WTC11 (cell line): ENCODE results near the gene BSX. TPM values are rescaled to one million over a fixed set of nuclear protein-coding genes. Genes with fewer than 3 reads are reported as not detected.

ENCODE experiments used
- ATAC-seq: fragments of 200-7000 bp; cut with Tn5 transposase; 2 replicates; pipeline ENCODE4 v1.10.0; 2021; ENCODE audit warnings: mild to moderate bottlenecking, moderate library complexity
- CTCF ChIA-PET: fragments of 300-600 bp; sonication (Branson Sonifier 250); formaldehyde crosslinking; loops from one replicate; lab custom pipeline; 2021; ENCODE audit warnings: antibody characterized with exemption; lab: Charles Lee
- POLR2A ChIA-PET: fragments of 350-600 bp; sonication (Branson Sonifier 250); formaldehyde crosslinking; loops from one replicate; lab custom pipeline; 2021; ENCODE audit warnings: antibody characterized with exemption; lab: Charles Lee
- DNase-seq: peaks from one replicate; pipeline ENCODE4 v3.0.0; 2021; ENCODE audit warnings: low spot score
- H3K27ac Mint-ChIP-seq: 2 replicates; pipeline ENCODE4 v1.8.0; 2021; ENCODE audit warnings: mixed read lengths
- H3K27me3 Mint-ChIP-seq: 2 replicates; pipeline ENCODE4 v1.8.0; 2021; ENCODE audit warnings: low read depth, mild to moderate bottlenecking, moderate library complexity, mixed read lengths
- H3K36me3 Mint-ChIP-seq: 2 replicates; pipeline ENCODE4 v1.8.0; 2021; ENCODE audit warnings: mixed read lengths
- H3K4me1 Mint-ChIP-seq: 2 replicates; pipeline ENCODE4 v1.8.0; 2022; ENCODE audit warnings: mixed read lengths
- H3K4me3 Mint-ChIP-seq: 2 replicates; pipeline ENCODE4 v1.8.0; 2021; ENCODE audit warnings: mild to moderate bottlenecking, moderate library complexity, mixed read lengths
- H3K9me3 Mint-ChIP-seq: 2 replicates; pipeline ENCODE4 v1.8.0; 2021; ENCODE audit warnings: mixed read lengths
- ATF2 ChIP-seq: sonication (generic); formaldehyde crosslinking; IDR thresholded peaks from 2 replicates; pipeline ENCODE4 v1.8.1; 2022; ENCODE audit warnings: low read depth, missing genetic modification reagents, borderline replicate concordance
- CBFB ChIP-seq: sonication (generic); formaldehyde crosslinking; IDR thresholded peaks from 2 replicates; pipeline ENCODE4 v1.8.1; 2022; ENCODE audit warnings: mild to moderate bottlenecking, low read depth, missing genetic modification reagents
- FOXK1 ChIP-seq: sonication (generic); formaldehyde crosslinking; IDR thresholded peaks from 2 replicates; pipeline ENCODE4 v1.8.0; 2022; ENCODE audit warnings: mild to moderate bottlenecking, moderate library complexity, missing genetic modification reagents
- GRHL2 ChIP-seq: fragments of 250-450 bp; sonication (Bioruptor Pico); IDR thresholded peaks from 2 replicates; pipeline ENCODE4 v1.8.0; 2022; ENCODE audit warnings: mild to moderate bottlenecking, moderate library complexity; ENCODE audit not compliant: insufficient replicate concordance, severe bottlenecking
- NFE2L1 ChIP-seq: sonication (generic); formaldehyde crosslinking; IDR thresholded peaks from 2 replicates; pipeline ENCODE4 v1.8.1; 2023; ENCODE audit warnings: missing genetic modification reagents
- PRDM15 ChIP-seq: sonication (generic); formaldehyde crosslinking; IDR thresholded peaks from 2 replicates; pipeline ENCODE4 v1.8.0; 2022; ENCODE audit warnings: missing genetic modification reagents
- TEAD1 ChIP-seq: sonication (generic); formaldehyde crosslinking; IDR thresholded peaks from 2 replicates; pipeline ENCODE4 v1.8.0; 2022; ENCODE audit warnings: mild to moderate bottlenecking, missing genetic modification reagents
- USF1 ChIP-seq: sonication (generic); formaldehyde crosslinking; IDR thresholded peaks from 2 replicates; pipeline ENCODE4 v1.8.0; 2022; ENCODE audit warnings: mild to moderate bottlenecking, missing genetic modification reagents
- ZNF232 ChIP-seq: sonication (generic); formaldehyde crosslinking; IDR thresholded peaks from 2 replicates; pipeline ENCODE4 v1.8.0; 2022; ENCODE audit warnings: mild to moderate bottlenecking, missing genetic modification reagents
- ZNF317 ChIP-seq: sonication (generic); formaldehyde crosslinking; IDR thresholded peaks from 2 replicates; pipeline ENCODE4 v1.8.1; 2023; ENCODE audit warnings: low read depth, mild to moderate bottlenecking, moderate library complexity, missing genetic modification reagents, borderline replicate concordance
- ZNF396 ChIP-seq: fragments of 250-450 bp; sonication (Bioruptor Pico); IDR thresholded peaks from 2 replicates; pipeline ENCODE4 v1.8.0; 2021; ENCODE audit warnings: mild to moderate bottlenecking, moderate library complexity, borderline replicate concordance
- ZNF423 ChIP-seq: fragments of 250-450 bp; sonication (Bioruptor Pico); IDR thresholded peaks from 2 replicates; pipeline ENCODE4 v2.1.2; 2022; ENCODE audit warnings: mild to moderate bottlenecking, moderate library complexity
- ZNF532 ChIP-seq: fragments of 250-450 bp; sonication (Bioruptor Pico); IDR thresholded peaks from 2 replicates; pipeline ENCODE4 v1.9.0; 2021; ENCODE audit warnings: mild to moderate bottlenecking, borderline replicate concordance
- total RNA-seq: library from RNA; stranded (reverse); gene quantifications from 3 replicates; pipeline ENCODE4 v1.2.3, GENCODE V29; 2021

Gene BSX
- total RNA-seq, 1 experiment from 2014 or later = not detected

- TF ChIP-seq ZNF532 (CRISPR knock-in tag) (no peak), ATF2 (CRISPR knock-in tag) (no peak), PRDM15 (CRISPR knock-in tag) (0 out of 2 replicates have a peak, but pooled peaks have one; percentile 5)
- TF ChIP-seq, all 79 proteins: peak for 3
Measured at GRCh38 chr11:122976734-122977469, 4.7 kb downstream of the BSX start (continued).

DNA sequence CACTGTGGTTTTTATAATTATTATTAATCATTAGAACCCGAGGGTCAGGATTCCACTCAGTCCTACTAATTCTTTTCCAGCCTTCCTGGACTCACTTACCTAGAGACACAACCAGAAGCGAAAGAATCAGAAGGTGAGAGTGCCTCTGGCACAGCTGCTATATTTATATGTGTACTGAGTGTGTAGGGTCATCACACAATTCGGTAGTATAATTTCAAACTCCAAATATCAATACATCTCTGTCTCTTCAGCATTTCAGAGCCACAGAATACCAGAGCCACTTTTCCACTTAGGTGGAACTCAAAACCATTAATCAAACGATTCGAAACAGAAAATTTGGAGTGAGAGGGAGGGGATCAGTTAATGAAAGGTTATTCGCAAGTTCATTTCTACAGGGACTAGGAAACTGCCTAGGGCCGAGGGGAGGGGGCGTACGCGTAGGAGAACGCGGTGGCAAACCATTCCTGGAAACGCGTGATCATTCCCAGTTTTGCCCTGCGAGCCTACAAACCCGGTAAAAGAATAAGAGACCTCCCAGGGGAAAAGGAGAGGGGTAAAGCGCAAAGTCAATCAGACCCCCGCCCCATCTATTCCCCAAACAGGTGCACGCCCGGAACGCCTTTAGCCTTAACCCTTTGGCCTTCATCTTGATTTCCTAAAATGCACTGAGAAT, 5.4 kb downstream of the BSX start:
- H3K27me3 Mint-ChIP-seq = peaks cover 96% of the 10 kb centered on the region
- peak; percentile 16 for DNase-seq
- H3K36me3 Mint-ChIP-seq = peaks cover 5% of the 10 kb centered on the region
- no peak for ATAC-seq
- peak overlapping the region; percentile 87 for H3K4me3 Mint-ChIP-seq
- no peak overlapping the region for H3K27ac Mint-ChIP-seq
- no peaks in the 10 kb centered on the region for H3K9me3 Mint-ChIP-seq
- no peak for TF ChIP-seq GRHL2 (CRISPR knock-in tag)
- TF ChIP-seq NFE2L1 (CRISPR knock-in tag) = no peak
- TF ChIP-seq FOXK1 (CRISPR knock-in tag) = no peak
- TF ChIP-seq ZNF396 (CRISPR knock-in tag) = no peak
- TF ChIP-seq CBFB (CRISPR knock-in tag) = no peak
- no peak for TF ChIP-seq ZNF232 (CRISPR knock-in tag)
- TF ChIP-seq USF1 (CRISPR knock-in tag) = no peak
- no peak for TF ChIP-seq ZNF317 (CRISPR knock-in tag)
- no peak for TF ChIP-seq ZNF423 (CRISPR knock-in tag)
- TF ChIP-seq TEAD1 (CRISPR knock-in tag) = no peak
- ChIA-PET POLR2A (no interaction called here), CTCF (interaction anchor here (0.6 to 1.3 kb wide), 2 partner anchors 45 to 84 kb away, joined by 3 to 5 read pairs; no protein-coding TSS in a partner anchor)
- H3K4me1 Mint-ChIP-seq = peaks cover 37% of the 10 kb centered on the region
